Loucy (cell line): ENCODE results near the gene CYP2A7.
"Not testable (repeated sequence)": the region's sequence is repeated elsewhere in the genome, so short reads cannot be mapped to it uniquely, and the experiment has no call there.

ENCODE experiments used
- H2AFZ ChIP-seq: fragments of 200-600 bp; sonication (generic); 2 replicates; pipeline ENCODE4 v1.6.0; 2016; ENCODE audit warnings: antibody characterized with exemption, mild to moderate bottlenecking, low read length, moderate library complexity
- H3F3A ChIP-seq: fragments of 200-600 bp; 2 replicates; pipeline ENCODE4 v1.6.0; 2016; ENCODE audit warnings: antibody characterized with exemption, low read depth, mild to moderate bottlenecking
- H3K27me3 ChIP-seq: fragments of 200-600 bp; sonication (generic); 2 replicates; pipeline ENCODE4 v1.6.1; 2014; ENCODE audit warnings: low read length, mild to moderate bottlenecking; ENCODE audit not compliant: insufficient read depth, poor library complexity, severe bottlenecking
- H3K36me3 ChIP-seq: fragments of 200-600 bp; sonication (generic); 2 replicates; pipeline ENCODE4 v1.6.1; 2016; ENCODE audit warnings: low read length; ENCODE audit not compliant: insufficient read depth
- H3K4me1 ChIP-seq: fragments of 200-600 bp; sonication (generic); 2 replicates; pipeline ENCODE4 v1.5.1; 2014; ENCODE audit warnings: low read length, mild to moderate bottlenecking; ENCODE audit not compliant: insufficient read depth, poor library complexity, severe bottlenecking
- H3K4me2 ChIP-seq: fragments of 200-600 bp; sonication (generic); 2 replicates; pipeline ENCODE4 v1.6.0; 2014; ENCODE audit warnings: antibody characterized with exemption, low read length, low read depth, mild to moderate bottlenecking; ENCODE audit not compliant: poor library complexity, severe bottlenecking
- H3K4me3 ChIP-seq: fragments of 200-600 bp; sonication (generic); 2 replicates; pipeline ENCODE4 v1.5.1; 2014; ENCODE audit warnings: low read length, mild to moderate bottlenecking, mixed read lengths; ENCODE audit not compliant: poor library complexity, severe bottlenecking
- H3K79me2 ChIP-seq: fragments of 200-600 bp; sonication (generic); 2 replicates; pipeline ENCODE4 v1.6.1; 2014; ENCODE audit warnings: low read length; ENCODE audit not compliant: insufficient read depth
- H3K9ac ChIP-seq: fragments of 200-600 bp; sonication (generic); 2 replicates; pipeline ENCODE4 v1.6.0; 2014; ENCODE audit warnings: mild to moderate bottlenecking, low read depth, low read length, moderate library complexity; ENCODE audit not compliant: poor library complexity, severe bottlenecking
- H3K9me2 ChIP-seq: fragments of 200-600 bp; sonication (generic); replicated peaks from 2 replicates; pipeline ENCODE4 v1.6.1; 2016; ENCODE audit warnings: low read depth, low read length, mixed read lengths
- H3K9me3 ChIP-seq: fragments of 200-600 bp; sonication (generic); 2 replicates; pipeline ENCODE4 v1.6.1; 2014; ENCODE audit warnings: mild to moderate bottlenecking, antibody characterized with exemption, low read length, low read depth; ENCODE audit not compliant: insufficient read depth
- H4K20me1 ChIP-seq: fragments of 200-600 bp; sonication (generic); 2 replicates; pipeline ENCODE4 v1.6.0; 2014; ENCODE audit warnings: antibody characterized with exemption, low read length, mild to moderate bottlenecking; ENCODE audit not compliant: insufficient read depth, poor library complexity, severe bottlenecking
- EZH2phosphoT487 ChIP-seq: fragments of 200-600 bp; IDR thresholded peaks from 2 replicates; pipeline ENCODE4 v1.6.1; 2018; ENCODE audit warnings: antibody characterized with exemption, mild to moderate bottlenecking, moderate library complexity, borderline replicate concordance
- TF ChIP-seq, protein P1 (sequence below): fragments of 200-600 bp; sonication (generic); conservative IDR thresholded peaks from 2 replicates; pipeline ENCODE4 v1.5.1; 2014; ENCODE audit warnings: mild to moderate bottlenecking, antibody characterized with exemption, low read length

CYP2A7 gene

DNA sequence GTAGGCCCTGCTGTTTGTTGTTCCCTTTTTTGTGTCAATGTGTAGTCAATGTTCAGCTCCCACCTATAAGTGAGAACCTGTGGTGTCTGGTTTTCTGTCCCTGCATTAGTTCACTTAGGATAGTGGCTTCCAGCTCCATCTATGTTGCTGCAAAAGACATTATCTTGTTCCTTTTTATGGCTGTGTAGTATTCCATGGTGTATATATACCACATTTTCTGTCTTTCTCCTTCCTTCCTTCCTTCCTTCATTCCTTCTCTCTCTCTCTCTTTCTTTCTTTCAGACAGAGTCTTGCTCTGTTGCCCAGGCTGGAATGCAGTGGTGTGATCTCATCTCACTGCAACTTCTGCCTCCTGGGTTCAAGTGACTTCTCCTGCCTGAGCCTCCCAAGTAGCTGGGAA is 52.8 kb downstream of the CYP2A7 start:
- Histone ChIP-seq H3K36me3 (no peaks in the 10 kb centered on the region; the same call in 1 of the 2 replicates), H3K4me1 (no peaks in the 10 kb centered on the region)

DNA sequence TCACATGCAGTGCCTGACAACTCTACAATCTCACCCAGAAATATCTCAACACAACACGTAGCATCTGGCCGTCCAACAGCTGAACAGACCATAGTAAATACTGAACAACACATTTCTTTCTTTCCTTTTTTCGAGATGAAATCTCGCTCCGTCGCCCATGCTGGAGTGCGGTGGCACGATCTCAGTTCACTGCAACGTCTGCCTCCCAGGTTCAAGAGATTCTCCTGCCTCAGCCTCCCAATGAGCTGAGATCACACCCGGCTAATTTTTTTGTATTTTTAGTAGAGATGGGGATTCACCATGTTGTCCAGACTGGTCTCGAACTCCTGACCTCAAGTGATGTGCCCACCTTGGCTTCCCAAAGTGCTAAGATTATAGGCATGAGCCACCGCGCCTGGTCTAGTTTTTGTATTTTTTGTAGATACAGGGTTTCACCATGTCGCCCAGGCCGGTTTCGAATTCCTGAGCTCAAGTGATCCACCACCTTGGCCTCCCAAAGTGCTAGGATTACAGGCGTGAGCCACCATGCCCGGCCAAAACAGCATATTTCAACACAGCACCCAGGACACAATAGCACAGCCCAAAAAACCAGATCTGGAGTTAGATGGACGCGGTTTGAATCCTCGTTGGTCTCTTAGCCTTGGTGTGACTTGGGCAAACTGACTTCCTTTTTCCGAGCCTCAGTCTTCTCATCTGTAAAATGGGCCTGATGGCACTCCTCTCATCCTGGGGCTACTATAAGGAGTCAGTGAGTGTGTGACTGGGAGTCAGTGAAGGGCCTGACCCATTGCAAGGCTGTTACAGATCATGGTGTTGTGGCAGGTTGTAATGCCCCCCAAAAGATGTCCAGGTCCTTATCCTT is 54.4 kb downstream of the CYP2A7 start:
- Histone ChIP-seq H3K79me2 (no peaks in the 10 kb centered on the region), H3F3A (no peaks in the 10 kb centered on the region), H3K4me3 (no peak overlapping the region), H3K4me1 (no peaks in the 10 kb centered on the region), H2AFZ (no peak overlapping the region), H3K4me2 (no peak overlapping the region), H3K9me2 (no peaks in the 10 kb centered on the region), H4K20me1 (no peaks in the 10 kb centered on the region), H3K9ac (no peak overlapping the region), H3K36me3 (no peaks in the 10 kb centered on the region; the same call in 1 of the 2 replicates), H3K27me3 (no peaks in the 10 kb centered on the region), H3K9me3 (no peaks in the 10 kb centered on the region)
- TF ChIP-seq, protein P1, sequence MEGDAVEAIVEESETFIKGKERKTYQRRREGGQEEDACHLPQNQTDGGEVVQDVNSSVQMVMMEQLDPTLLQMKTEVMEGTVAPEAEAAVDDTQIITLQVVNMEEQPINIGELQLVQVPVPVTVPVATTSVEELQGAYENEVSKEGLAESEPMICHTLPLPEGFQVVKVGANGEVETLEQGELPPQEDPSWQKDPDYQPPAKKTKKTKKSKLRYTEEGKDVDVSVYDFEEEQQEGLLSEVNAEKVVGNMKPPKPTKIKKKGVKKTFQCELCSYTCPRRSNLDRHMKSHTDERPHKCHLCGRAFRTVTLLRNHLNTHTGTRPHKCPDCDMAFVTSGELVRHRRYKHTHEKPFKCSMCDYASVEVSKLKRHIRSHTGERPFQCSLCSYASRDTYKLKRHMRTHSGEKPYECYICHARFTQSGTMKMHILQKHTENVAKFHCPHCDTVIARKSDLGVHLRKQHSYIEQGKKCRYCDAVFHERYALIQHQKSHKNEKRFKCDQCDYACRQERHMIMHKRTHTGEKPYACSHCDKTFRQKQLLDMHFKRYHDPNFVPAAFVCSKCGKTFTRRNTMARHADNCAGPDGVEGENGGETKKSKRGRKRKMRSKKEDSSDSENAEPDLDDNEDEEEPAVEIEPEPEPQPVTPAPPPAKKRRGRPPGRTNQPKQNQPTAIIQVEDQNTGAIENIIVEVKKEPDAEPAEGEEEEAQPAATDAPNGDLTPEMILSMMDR = no peak
- no peak for TF ChIP-seq EZH2phosphoT487

More for the DNA sequence above, 52.8 kb downstream of the CYP2A7 start:
- Histone ChIP-seq H3K4me2 (no peak overlapping the region), H3K79me2 (no peaks in the 10 kb centered on the region), H3K9me2 (no peaks in the 10 kb centered on the region), H2AFZ (no peak overlapping the region), H4K20me1 (no peaks in the 10 kb centered on the region), H3K27me3 (no peaks in the 10 kb centered on the region), H3K9ac (no peak overlapping the region), H3K4me3 (no peak overlapping the region), H3F3A (no peaks in the 10 kb centered on the region), H3K9me3 (no peaks in the 10 kb centered on the region)
- TF ChIP-seq, protein P1 = no peak
- no peak for TF ChIP-seq EZH2phosphoT487

DNA sequence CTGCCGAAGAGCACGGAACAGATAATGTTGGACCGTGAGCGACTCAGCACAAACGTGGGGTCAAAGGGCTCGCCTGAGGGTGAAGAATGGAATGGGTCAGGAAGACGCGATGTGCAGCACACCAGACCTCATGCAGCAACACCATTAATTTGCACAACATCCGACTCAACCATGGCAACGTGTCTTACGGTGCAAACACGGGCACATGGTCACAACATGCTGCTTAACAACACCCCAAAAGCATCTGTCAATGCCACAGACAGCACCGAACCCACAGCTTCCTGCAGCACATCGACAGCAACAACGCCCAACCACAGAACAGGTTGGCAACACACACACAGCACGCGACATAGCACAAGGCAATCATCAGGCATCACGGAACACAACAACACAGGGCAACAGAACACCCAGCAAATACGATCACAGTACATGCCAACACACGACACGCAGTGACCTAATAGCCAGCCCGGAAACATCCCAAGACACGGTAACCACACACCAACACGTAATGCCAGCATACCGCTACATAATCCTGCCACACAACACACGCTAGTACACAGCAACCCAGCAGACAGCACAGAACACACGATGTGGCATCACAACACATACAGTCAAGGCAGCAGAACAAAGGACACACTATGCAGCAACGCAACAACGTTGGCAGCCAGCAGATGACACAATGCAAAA is 55.2 kb downstream of the CYP2A7 start:
- not testable (repeated sequence) for H3K9ac ChIP-seq, H3K4me2 ChIP-seq, H3K4me1 ChIP-seq, H3K9me2 ChIP-seq, H3K4me3 ChIP-seq, H3K27me3 ChIP-seq, H2AFZ ChIP-seq, H3K36me3 ChIP-seq, H3F3A ChIP-seq, H3K79me2 ChIP-seq, H3K9me3 ChIP-seq, H4K20me1 ChIP-seq

DNA sequence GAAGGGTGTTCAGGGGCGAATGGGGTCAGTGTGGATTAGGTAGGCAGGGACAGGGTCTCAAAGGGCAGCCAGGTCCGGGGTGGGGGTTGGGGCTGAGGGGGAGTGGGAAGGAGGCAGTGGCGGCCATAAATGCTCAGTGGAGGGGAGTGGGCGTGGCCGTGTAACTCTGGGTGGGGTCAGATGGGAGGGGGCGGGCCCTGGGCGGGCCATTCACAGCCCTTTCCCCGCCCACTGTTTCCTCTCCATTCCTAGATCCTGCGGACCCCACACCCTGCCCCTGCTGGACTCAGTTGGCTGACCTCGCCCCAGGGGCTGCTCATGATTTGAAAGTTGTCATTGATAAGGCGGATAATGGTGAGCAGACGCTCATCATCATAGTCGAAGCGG is 55.7 kb downstream of the CYP2A7 start:
- not testable (repeated sequence) for H3K79me2 ChIP-seq, H3K4me3 ChIP-seq, H3K9me2 ChIP-seq, H3K27me3 ChIP-seq, H3F3A ChIP-seq, H3K9me3 ChIP-seq, H3K9ac ChIP-seq, H3K4me1 ChIP-seq, H2AFZ ChIP-seq, H4K20me1 ChIP-seq, H3K4me2 ChIP-seq, H3K36me3 ChIP-seq

DNA sequence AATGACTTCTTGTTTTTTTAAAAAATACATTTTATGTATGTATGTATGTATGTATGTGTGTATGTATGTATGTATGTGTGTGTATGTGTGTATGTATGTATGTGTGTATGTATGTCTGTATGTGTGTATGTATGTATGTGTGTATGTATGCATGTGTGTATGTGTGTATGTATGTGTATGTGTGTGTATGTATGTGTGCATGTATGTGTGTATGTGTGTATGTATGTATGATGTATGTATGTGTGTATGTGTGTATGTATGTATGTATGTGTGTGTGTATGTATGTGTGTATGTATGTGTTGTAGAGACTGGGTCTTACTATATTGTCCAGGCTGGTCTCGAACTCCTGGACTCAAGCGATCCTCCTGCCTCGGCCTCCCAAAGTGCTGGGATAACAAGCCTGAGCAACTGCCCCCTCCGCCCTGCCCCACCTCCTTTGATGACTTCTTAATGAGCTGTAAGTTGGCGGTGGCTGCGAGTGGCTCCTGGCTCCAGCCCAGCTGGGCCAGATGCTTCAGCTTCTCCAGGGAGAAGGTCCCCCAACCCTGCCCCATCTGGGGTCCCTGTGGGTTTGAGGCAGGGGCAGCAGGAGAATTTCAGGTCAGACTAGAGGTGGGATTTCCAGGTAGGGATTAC is 56.5 kb downstream of the CYP2A7 start:
- not testable (repeated sequence) for H3K4me3 ChIP-seq, H2AFZ ChIP-seq, H3K79me2 ChIP-seq, H3F3A ChIP-seq, H3K9me3 ChIP-seq, H3K27me3 ChIP-seq, H4K20me1 ChIP-seq, H3K9me2 ChIP-seq, H3K36me3 ChIP-seq, H3K4me1 ChIP-seq, H3K9ac ChIP-seq, H3K4me2 ChIP-seq
